Right lobe of liver (tissue), 4 donors: ENCODE data around the gene EMD.

Source experiments
- POLR2A ChIP-seq: fragments of 450-650 bp; IDR thresholded peaks from one replicate; pipeline ENCODE4 v1.6.1; 2017; ENCODE audit warnings: antibody characterized with exemption, mild to moderate bottlenecking
- TF ChIP-seq, protein P1 (sequence below), 4 donors: fragments of 200-600 bp in 3 of 4; fragments of 450-650 bp in 1 of 4; IDR thresholded peaks; one replicate each; pipeline versions ENCODE4 v1.5.1 to v1.8.0; 2016 to 2022; ENCODE audit warnings: antibody characterized with exemption in 4 of 4, mild to moderate bottlenecking in 2 of 4
- donor health status: DM: no; HTN: no; CAD: no.
- donor health status: DM: no; HTN: no; CAD: no.
- donor health status: DM: no; HTN: yes; CAD: no.

DNA sequence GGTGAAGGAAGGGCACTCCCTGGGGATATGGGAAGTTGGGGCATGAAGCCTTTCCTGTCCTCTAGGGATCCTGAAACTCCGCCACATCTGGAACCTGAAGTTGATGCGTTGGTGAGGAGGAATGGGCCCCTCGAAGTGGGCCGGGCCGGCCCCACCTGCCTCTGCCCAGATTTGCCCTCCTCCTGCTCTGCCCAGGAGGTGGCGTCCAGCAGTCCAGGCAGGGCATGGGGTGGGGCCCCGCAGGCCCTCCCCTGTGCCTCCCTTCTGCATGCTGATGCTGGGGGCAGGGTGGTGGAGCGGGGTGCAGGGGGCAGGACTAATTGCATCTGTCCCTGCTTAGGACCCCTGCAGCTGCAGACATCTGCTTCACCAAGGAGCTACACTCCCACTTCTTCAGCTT lies 34.0 kb downstream of the EMD start:
- TF ChIP-seq, protein P1, sequence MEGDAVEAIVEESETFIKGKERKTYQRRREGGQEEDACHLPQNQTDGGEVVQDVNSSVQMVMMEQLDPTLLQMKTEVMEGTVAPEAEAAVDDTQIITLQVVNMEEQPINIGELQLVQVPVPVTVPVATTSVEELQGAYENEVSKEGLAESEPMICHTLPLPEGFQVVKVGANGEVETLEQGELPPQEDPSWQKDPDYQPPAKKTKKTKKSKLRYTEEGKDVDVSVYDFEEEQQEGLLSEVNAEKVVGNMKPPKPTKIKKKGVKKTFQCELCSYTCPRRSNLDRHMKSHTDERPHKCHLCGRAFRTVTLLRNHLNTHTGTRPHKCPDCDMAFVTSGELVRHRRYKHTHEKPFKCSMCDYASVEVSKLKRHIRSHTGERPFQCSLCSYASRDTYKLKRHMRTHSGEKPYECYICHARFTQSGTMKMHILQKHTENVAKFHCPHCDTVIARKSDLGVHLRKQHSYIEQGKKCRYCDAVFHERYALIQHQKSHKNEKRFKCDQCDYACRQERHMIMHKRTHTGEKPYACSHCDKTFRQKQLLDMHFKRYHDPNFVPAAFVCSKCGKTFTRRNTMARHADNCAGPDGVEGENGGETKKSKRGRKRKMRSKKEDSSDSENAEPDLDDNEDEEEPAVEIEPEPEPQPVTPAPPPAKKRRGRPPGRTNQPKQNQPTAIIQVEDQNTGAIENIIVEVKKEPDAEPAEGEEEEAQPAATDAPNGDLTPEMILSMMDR (IDR thresholded peaks at IDR 0.05): no peak
- TF ChIP-seq POLR2A: no peak
